ENCODE measurements around the gene FBH1.

GRCh38 chr10:5854131-5854475, 35.9 kb upstream of the FBH1 start:
- TF ChIP-seq CTCF (IDR thresholded peaks at IDR 0.05) (no peak), POLR2A (IDR thresholded peaks at IDR 0.05) (no peak)

Data from right lobe of liver (tissue), 4 donors.